Activated naive CD4-positive, alpha-beta T cell treated with anti-CD3 and anti-CD28 coated beads for 36 hours (primary cell): ENCODE data around the gene NBPF6. TPM values are rescaled to one million over a fixed set of nuclear protein-coding genes. Genes with fewer than 3 reads are reported as not detected.
"Not testable (repeated sequence)": the region's sequence is repeated elsewhere in the genome, so short reads cannot be mapped to it uniquely, and the experiment has no call there.

Source experiments
- CTCF ChIA-PET: fragments of 350-600 bp; sonication (Branson Sonifier 250); formaldehyde crosslinking; loops from one replicate; lab custom pipeline; 2021; ENCODE audit warnings: antibody characterized with exemption; lab: Charles Lee
- DNase-seq: peaks from one replicate; pipeline ENCODE4 v3.0.0-alpha.2; 2020
- H3K27ac Mint-ChIP-seq: one replicate; pipeline ENCODE4 v1.8.0; 2021; ENCODE audit warnings: mild to moderate bottlenecking, mixed read lengths
- H3K27me3 Mint-ChIP-seq: one replicate; pipeline ENCODE4 v1.8.0; 2021; ENCODE audit warnings: low read depth, mixed read lengths
- H3K36me3 Mint-ChIP-seq: one replicate; pipeline ENCODE4 v1.8.0; 2021; ENCODE audit warnings: low read depth, mixed read lengths
- H3K4me1 Mint-ChIP-seq: one replicate; pipeline ENCODE4 v1.8.0; 2021; ENCODE audit warnings: low read depth, mixed read lengths
- H3K4me3 Mint-ChIP-seq: one replicate; pipeline ENCODE4 v1.8.0; 2021; ENCODE audit warnings: mild to moderate bottlenecking, moderate library complexity, mixed read lengths
- H3K9me3 Mint-ChIP-seq: one replicate; pipeline ENCODE4 v1.8.0; 2021; ENCODE audit warnings: mixed read lengths
- intact Hi-C: fragments of 100-400 bp; cut with micrococcal nuclease; formaldehyde crosslinking; loops from one replicate; pipeline ENCODE4 v1.15.1; 2023
- total RNA-seq, 2 experiments: library from RNA; stranded (reverse); gene quantifications; one replicate each; pipeline ENCODE4 v1.2.3, GENCODE V29; 2021

The NBPF6 gene
- total RNA-seq, 2 experiments from 2014 or later, result not detected

GRCh38 chr1:108467155-108467554 is 17.0 kb downstream of the NBPF6 start:
- H3K27ac Mint-ChIP-seq, H3K4me1 Mint-ChIP-seq, H3K4me3 Mint-ChIP-seq, intact Hi-C loops, DNase-seq, H3K27me3 Mint-ChIP-seq, CTCF ChIA-PET, H3K9me3 Mint-ChIP-seq, H3K36me3 Mint-ChIP-seq: not testable (repeated sequence)

GRCh38 chr1:108470750-108471149 is 20.6 kb downstream of the NBPF6 start:
- CTCF ChIA-PET, intact Hi-C loops, H3K9me3 Mint-ChIP-seq, H3K4me3 Mint-ChIP-seq, H3K4me1 Mint-ChIP-seq, DNase-seq, H3K27ac Mint-ChIP-seq, H3K36me3 Mint-ChIP-seq: not testable (repeated sequence)
- peaks cover 13% of the 10 kb centered on the region for H3K27me3 Mint-ChIP-seq

DNA sequence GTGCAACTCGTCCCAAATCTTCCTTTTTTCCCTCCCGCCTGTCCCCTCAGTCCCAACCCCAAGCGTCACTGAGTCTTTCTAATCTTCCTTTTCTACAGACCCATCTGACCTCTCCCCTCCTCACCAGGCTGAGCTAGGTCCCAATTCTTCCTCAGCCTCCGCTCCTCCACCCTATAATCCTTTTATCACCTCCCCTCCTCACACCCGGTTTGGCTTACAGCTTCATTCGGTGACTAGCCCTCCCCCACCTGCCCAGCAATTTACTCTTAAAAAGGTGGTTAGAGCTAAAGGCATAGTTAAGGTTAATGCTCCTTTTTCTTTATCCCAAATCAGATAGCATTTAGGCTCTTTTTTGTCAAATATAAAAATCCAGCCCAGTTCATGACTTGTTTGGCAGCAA is 24.4 kb downstream of the NBPF6 start:
- DNase-seq, intact Hi-C loops, H3K36me3 Mint-ChIP-seq, H3K4me3 Mint-ChIP-seq, CTCF ChIA-PET, H3K27ac Mint-ChIP-seq, H3K4me1 Mint-ChIP-seq: not testable (repeated sequence)
- Mint-ChIP-seq H3K9me3 (peaks cover 13% of the 10 kb centered on the region), H3K27me3 (peaks cover 13% of the 10 kb centered on the region)

- Mint-ChIP-seq H3K4me3 (no peak overlapping the region), H3K9me3 (peaks cover 22% of the 10 kb centered on the region), H3K4me1 (no peaks in the 10 kb centered on the region), H3K27me3 (peaks cover 6% of the 10 kb centered on the region), H3K36me3 (no peaks in the 10 kb centered on the region), H3K27ac (no peak overlapping the region)
- CTCF ChIA-PET, result no interaction called here
- intact Hi-C loops, result no loop called here
- no peak for DNase-seq
These were observed 28.4 kb downstream of the NBPF6 start for GRCh38 chr1:108478429-108479015.

DNA sequence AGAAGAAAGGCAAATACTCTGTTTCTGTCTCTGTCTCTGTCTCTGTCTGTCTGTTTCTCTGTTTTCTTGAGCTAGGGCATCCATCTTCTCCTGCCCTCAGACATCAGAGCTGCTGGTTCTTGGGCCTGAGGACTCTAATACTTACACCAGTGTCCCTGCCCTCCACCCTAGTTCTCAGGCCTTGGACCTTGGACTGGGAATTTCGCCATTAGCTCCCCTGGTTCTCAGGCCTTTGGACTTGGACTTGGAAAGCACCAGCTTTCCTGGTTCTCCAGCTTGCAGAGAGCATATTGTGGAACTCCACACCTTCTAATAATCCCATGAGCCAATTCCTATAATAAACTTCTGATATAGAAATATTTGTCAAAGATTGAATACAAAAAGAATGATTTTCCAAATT is 32.6 kb downstream of the NBPF6 start:
- intact Hi-C loops, result no loop called here
- H3K27me3 Mint-ChIP-seq, result peaks cover 2% of the 10 kb centered on the region
- peaks cover 19% of the 10 kb centered on the region for H3K9me3 Mint-ChIP-seq
- CTCF ChIA-PET, result no interaction called here
- H3K4me1 Mint-ChIP-seq, result no peaks in the 10 kb centered on the region
- no peak for DNase-seq
- H3K36me3 Mint-ChIP-seq, result no peaks in the 10 kb centered on the region
- H3K4me3 Mint-ChIP-seq, result no peak overlapping the region
- no peak overlapping the region for H3K27ac Mint-ChIP-seq

DNA sequence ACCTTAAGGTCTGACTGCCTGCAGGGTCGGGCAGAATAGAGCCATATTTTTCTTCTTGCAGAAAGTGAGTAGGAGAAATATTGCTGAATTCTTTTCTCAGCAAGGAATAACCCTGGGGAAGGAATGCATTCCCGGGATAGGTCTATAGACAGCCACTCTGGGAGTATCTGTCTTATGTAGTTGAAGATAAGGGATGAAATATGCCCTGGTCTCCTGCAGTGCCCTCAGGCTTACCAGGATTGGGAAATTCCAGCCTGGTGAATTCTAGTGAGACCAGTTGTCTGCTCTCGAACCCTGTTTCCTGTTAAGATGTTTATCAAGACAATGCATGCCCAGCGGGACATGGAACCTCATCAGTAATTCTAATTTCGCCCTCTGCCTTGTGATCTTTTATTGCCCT is 35.8 kb downstream of the NBPF6 start:
- CTCF ChIA-PET, H3K27me3 Mint-ChIP-seq, H3K9me3 Mint-ChIP-seq, H3K27ac Mint-ChIP-seq, H3K4me1 Mint-ChIP-seq, H3K4me3 Mint-ChIP-seq, intact Hi-C loops, H3K36me3 Mint-ChIP-seq, DNase-seq: not testable (repeated sequence)

GRCh38 chr1:108486707-108487106 is 36.6 kb downstream of the NBPF6 start:
- H3K9me3 Mint-ChIP-seq, H3K4me1 Mint-ChIP-seq, H3K4me3 Mint-ChIP-seq, H3K36me3 Mint-ChIP-seq, H3K27me3 Mint-ChIP-seq, intact Hi-C loops, DNase-seq, H3K27ac Mint-ChIP-seq, CTCF ChIA-PET: not testable (repeated sequence)

DNA sequence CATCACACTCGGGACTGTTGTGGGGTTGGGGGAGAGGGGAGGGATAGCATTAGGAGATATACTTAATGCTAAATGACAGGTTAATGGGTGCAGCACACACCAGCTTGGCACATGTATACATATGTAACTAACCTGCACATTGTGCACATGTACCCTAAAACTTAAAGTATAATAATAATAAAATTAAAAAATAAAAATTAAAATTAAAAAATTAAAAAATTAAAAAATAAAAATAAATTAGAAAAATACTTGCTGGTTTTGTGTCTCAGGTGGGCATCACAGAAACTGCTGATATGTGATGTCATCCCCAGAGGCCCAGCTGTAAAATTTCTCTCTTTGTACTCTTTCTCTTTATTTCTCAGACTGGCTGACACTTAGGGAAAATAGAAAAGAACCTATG is 44.9 kb downstream of the NBPF6 start:
- H3K27me3 Mint-ChIP-seq, H3K4me1 Mint-ChIP-seq, H3K27ac Mint-ChIP-seq, CTCF ChIA-PET, intact Hi-C loops, H3K9me3 Mint-ChIP-seq, H3K36me3 Mint-ChIP-seq, DNase-seq, H3K4me3 Mint-ChIP-seq: not testable (repeated sequence)

DNA sequence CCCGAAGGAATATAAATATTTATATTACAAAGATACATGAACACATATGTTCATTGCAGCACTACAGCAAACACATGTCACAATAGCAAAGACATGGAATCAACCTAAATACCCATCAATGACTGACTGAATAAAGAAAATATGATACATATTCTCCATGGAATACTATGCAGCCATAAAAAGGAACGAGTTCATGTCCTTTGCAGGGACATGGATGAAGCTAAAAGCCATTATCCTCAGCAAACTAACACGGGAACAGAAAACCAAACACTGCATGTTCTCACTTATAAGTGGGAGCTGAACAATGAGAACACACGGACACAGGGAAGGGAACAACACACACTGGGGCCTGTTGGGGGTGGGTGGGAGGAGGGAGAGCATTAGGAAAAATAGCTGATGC is 46.7 kb downstream of the NBPF6 start:
- H3K27ac Mint-ChIP-seq, DNase-seq, H3K4me3 Mint-ChIP-seq, intact Hi-C loops, H3K9me3 Mint-ChIP-seq, H3K4me1 Mint-ChIP-seq, H3K36me3 Mint-ChIP-seq: not testable (repeated sequence)
- peaks cover 10% of the 10 kb centered on the region for H3K27me3 Mint-ChIP-seq
- CTCF ChIA-PET, result interaction anchor here (0.7 kb wide), 1 partner anchor 893 kb away, joined by 6 read pairs; no protein-coding TSS in a partner anchor

- intact Hi-C loops, result loop anchor here (10.0 kb wide), 1 partner anchor 297 kb away; the partner anchor contains the start of gene SLC25A24
- CTCF ChIA-PET, result no interaction called here
These were observed 52.0 kb downstream of the NBPF6 start for GRCh38 chr1:108502138-108502537.

GRCh38 chr1:108502624-108503023 is 52.5 kb downstream of the NBPF6 start:
- DNase-seq, result no peak
- Mint-ChIP-seq H3K9me3 (no peaks in the 10 kb centered on the region), H3K36me3 (no peaks in the 10 kb centered on the region), H3K27me3 (peaks cover 24% of the 10 kb centered on the region), H3K4me1 (no peaks in the 10 kb centered on the region), H3K27ac (no peak overlapping the region), H3K4me3 (no peak overlapping the region)
- intact Hi-C loops, result loop anchor here (10.0 kb wide), 1 partner anchor 298 kb away; the partner anchor contains the start of gene SLC25A24
- CTCF ChIA-PET, result no interaction called here

More at GRCh38 chr1:108502138-108502537, 52.0 kb downstream of the NBPF6 start:
- Mint-ChIP-seq H3K4me3 (no peak overlapping the region), H3K27ac (no peak overlapping the region), H3K36me3 (no peaks in the 10 kb centered on the region), H3K4me1 (no peaks in the 10 kb centered on the region), H3K9me3 (no peaks in the 10 kb centered on the region), H3K27me3 (peaks cover 24% of the 10 kb centered on the region)
- DNase-seq, result no peak

- intact Hi-C loops, result loop anchor here (10.0 kb wide), 1 partner anchor 298 kb away; the partner anchor contains the start of gene SLC25A24
These were observed 53.1 kb downstream of the NBPF6 start for GRCh38 chr1:108503062-108503733.

DNA sequence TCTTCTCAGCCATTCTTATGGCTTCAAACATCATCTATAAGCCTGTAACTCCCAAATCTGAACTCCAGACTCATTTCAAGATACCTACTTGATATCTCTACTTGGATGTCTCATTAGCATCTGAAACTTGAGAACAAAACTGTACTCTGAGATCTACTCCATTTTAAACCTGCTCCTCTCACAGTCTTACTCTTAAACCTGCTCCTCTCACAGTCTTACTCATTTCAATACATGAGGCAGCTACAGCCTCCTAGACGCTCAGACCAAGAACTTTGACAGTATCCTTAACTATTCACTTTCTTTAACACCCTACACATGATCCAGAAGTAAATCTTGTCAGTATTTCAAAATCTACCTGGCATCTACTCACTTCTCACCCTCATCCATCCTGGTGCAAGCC is 54.3 kb downstream of the NBPF6 start:
- CTCF ChIA-PET, result interaction anchor here (0.6 to 2.4 kb wide), 4 partner anchors 56 to 1044 kb away, joined by 3 to 13 read pairs (median 4); partner anchors contain the start of gene EEIG2
- H3K4me1 Mint-ChIP-seq, result no peaks in the 10 kb centered on the region
- no peaks in the 10 kb centered on the region for H3K9me3 Mint-ChIP-seq
- no peak overlapping the region for H3K27ac Mint-ChIP-seq
- DNase-seq, result no peak
- intact Hi-C loops, result loop anchor here (1.0 to 10.0 kb wide), 3 partner anchors 56 to 568 kb away; partner anchors contain the start of genes EEIG2 and SLC25A24
- no peaks in the 10 kb centered on the region for H3K36me3 Mint-ChIP-seq
- no peak overlapping the region for H3K4me3 Mint-ChIP-seq
- peaks cover 26% of the 10 kb centered on the region for H3K27me3 Mint-ChIP-seq

More at GRCh38 chr1:108503062-108503733, 53.1 kb downstream of the NBPF6 start:
- DNase-seq, result no peak
- no peaks in the 10 kb centered on the region for H3K9me3 Mint-ChIP-seq
- H3K4me3 Mint-ChIP-seq, result no peak overlapping the region
- H3K27ac Mint-ChIP-seq, result no peak overlapping the region
- CTCF ChIA-PET, result no interaction called here
- H3K27me3 Mint-ChIP-seq, result peaks cover 26% of the 10 kb centered on the region
- H3K4me1 Mint-ChIP-seq, result no peaks in the 10 kb centered on the region
- H3K36me3 Mint-ChIP-seq, result no peaks in the 10 kb centered on the region
